Measurements from ENCODE around the gene DRG2.

The DRG2 gene

DNA sequence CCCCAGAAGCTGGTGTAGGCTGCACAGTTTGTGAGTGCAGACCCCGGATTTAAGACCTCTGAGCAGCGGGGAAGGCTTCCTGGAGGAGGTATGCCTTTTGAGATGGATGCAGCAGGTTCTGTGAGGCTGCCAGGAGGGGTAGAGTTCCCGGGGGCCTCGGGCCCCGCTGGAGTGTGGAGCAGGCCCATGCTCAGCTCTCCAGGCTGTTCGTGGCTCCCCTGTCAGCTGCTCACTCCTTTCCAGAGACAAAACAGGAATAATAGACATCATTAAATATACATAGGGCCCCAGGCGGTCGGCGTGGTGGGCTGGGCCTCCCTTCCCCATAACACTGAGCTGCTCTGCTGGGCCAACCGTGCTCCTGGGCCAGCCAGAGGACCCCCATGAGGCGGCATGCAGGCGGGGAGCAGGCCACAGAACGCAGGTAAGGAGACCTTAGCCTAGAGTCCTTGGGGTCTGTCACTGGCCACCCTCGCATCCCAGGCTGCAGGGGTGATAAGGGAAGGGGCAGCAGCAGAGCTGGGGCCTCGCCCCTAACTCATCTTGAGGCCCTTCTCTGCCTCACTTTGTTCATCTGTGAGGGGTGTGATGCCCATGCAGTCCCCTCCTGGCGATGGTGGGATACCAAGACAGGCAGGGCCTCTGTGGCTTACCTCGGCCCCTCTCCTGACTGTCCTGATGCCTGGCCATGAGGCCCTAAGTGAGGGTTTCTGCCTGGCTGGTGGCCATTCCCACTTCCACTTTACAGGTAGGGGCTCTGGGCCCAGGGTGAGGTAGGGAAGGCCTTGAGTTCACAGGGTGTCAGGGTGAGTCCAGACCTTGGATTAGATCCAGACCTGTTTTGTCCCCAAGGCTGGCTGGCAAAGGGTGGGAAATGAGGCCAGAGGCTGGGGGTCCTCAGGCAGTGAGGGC is 20.9 kb downstream of the DRG2 start, which contains the start of gene MYO15A:
Gene MYO15A, plus strand, starts transcription at position 356 of the 912 bp plus-strand sequence. CDS start 10,045 bp downstream, outside the sequence.
- ChIA-PET CTCF (no interaction called here), POLR2A (interaction anchor here (0.7 kb wide), 1 partner anchor 273 kb away, joined by 3 read pairs; no protein-coding TSS in a partner anchor)
- no peak for DNase-seq (ENCODE audit: extremely low spot score)
- TF ChIP-seq SUZ12 (IDR thresholded peaks at IDR 0.05) (no peak), FOXA1 (IDR thresholded peaks at IDR 0.05) (no peak), HDGF (IDR thresholded peaks at IDR 0.05; ENCODE audit: borderline replicate concordance) (no peak), LEF1 (IDR thresholded peaks at IDR 0.05; ENCODE audit: borderline replicate concordance) (no peak), ELF4 (IDR thresholded peaks at IDR 0.05) (no peak), BHLHE40 (IDR thresholded peaks at IDR 0.05; ENCODE audit: borderline replicate concordance) (no peak), CTBP1 (IDR thresholded peaks at IDR 0.05; ENCODE audit: borderline replicate concordance) (no peak), ZNF384 (IDR thresholded peaks at IDR 0.05) (no peak), FOXK2 (IDR thresholded peaks at IDR 0.05) (no peak), NFRKB (IDR thresholded peaks at IDR 0.05) (no peak), FOXM1 (IDR thresholded peaks at IDR 0.05; ENCODE audit: borderline replicate concordance) (no peak), TARDBP (IDR thresholded peaks at IDR 0.05) (no peak)
- TF ChIP-seq, protein P1, sequence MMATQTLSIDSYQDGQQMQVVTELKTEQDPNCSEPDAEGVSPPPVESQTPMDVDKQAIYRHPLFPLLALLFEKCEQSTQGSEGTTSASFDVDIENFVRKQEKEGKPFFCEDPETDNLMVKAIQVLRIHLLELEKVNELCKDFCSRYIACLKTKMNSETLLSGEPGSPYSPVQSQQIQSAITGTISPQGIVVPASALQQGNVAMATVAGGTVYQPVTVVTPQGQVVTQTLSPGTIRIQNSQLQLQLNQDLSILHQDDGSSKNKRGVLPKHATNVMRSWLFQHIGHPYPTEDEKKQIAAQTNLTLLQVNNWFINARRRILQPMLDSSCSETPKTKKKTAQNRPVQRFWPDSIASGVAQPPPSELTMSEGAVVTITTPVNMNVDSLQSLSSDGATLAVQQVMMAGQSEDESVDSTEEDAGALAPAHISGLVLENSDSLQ (IDR thresholded peaks at IDR 0.05): no peak

- POLR2A ChIA-PET: interaction anchor here (1.0 kb wide), 1 partner anchor 73 kb away, joined by 5 read pairs; the partner anchor contains the start of gene ALKBH5
- no peak for DNase-seq (ENCODE audit: extremely low spot score)
- CTCF ChIA-PET: no interaction called here
These were observed 22.3 kb downstream of the DRG2 start for GRCh38 chr17:18109935-18110485.

GRCh38 chr17:18110636-18111145 is 22.9 kb downstream of the DRG2 start:
- TF ChIP-seq ARNT (IDR thresholded peaks at IDR 0.05): no peak
- TF ChIP-seq BHLHE40 (IDR thresholded peaks at IDR 0.05; ENCODE audit: borderline replicate concordance): no peak
- ChIA-PET POLR2A (no interaction called here), CTCF (no interaction called here)
- no peak for DNase-seq (ENCODE audit: extremely low spot score)

More at GRCh38 chr17:18109935-18110485, 22.3 kb downstream of the DRG2 start:
- TF ChIP-seq ELF4 (IDR thresholded peaks at IDR 0.05): no peak
- no peak for TF ChIP-seq NFRKB (IDR thresholded peaks at IDR 0.05)
- TF ChIP-seq, protein P1 (IDR thresholded peaks at IDR 0.05): no peak
- TF ChIP-seq SUZ12 (IDR thresholded peaks at IDR 0.05): no peak
- TF ChIP-seq L3MBTL2 (conservative IDR thresholded peaks at IDR 0.05): no peak
- no peak for TF ChIP-seq FOXM1 (IDR thresholded peaks at IDR 0.05; ENCODE audit: borderline replicate concordance)
- TF ChIP-seq ZNF384 (IDR thresholded peaks at IDR 0.05): no peak
- TF ChIP-seq HDGF (IDR thresholded peaks at IDR 0.05; ENCODE audit: borderline replicate concordance): no peak
- TF ChIP-seq ARNT (IDR thresholded peaks at IDR 0.05): no peak

- ChIA-PET CTCF (no interaction called here), POLR2A (no interaction called here)
- TF ChIP-seq CTBP1 (IDR thresholded peaks at IDR 0.05; ENCODE audit: borderline replicate concordance): no peak
- TF ChIP-seq, protein P1 (IDR thresholded peaks at IDR 0.05): no peak
- no peak for TF ChIP-seq ARNT (IDR thresholded peaks at IDR 0.05)
- no peak for TF ChIP-seq ELF4 (IDR thresholded peaks at IDR 0.05)
- no peak for TF ChIP-seq SP1 (IDR thresholded peaks at IDR 0.05)
- TF ChIP-seq LEF1 (IDR thresholded peaks at IDR 0.05; ENCODE audit: borderline replicate concordance): no peak
- TF ChIP-seq FOXA1 (IDR thresholded peaks at IDR 0.05): no peak
- no peak for TF ChIP-seq L3MBTL2 (conservative IDR thresholded peaks at IDR 0.05)
- TF ChIP-seq BHLHE40 (IDR thresholded peaks at IDR 0.05; ENCODE audit: borderline replicate concordance): no peak
- TF ChIP-seq HDGF (IDR thresholded peaks at IDR 0.05; ENCODE audit: borderline replicate concordance): no peak
- TF ChIP-seq FOXM1 (IDR thresholded peaks at IDR 0.05; ENCODE audit: borderline replicate concordance): no peak
- no peak for TF ChIP-seq TARDBP (IDR thresholded peaks at IDR 0.05)
- no peak for TF ChIP-seq SUZ12 (IDR thresholded peaks at IDR 0.05)
- TF ChIP-seq NFRKB (IDR thresholded peaks at IDR 0.05): no peak
- no peak for TF ChIP-seq ZNF384 (IDR thresholded peaks at IDR 0.05)
- TF ChIP-seq FOXK2 (IDR thresholded peaks at IDR 0.05): no peak
- DNase-seq (ENCODE audit: extremely low spot score): no peak
These were observed 23.7 kb downstream of the DRG2 start for GRCh38 chr17:18111330-18111971.

DNA sequence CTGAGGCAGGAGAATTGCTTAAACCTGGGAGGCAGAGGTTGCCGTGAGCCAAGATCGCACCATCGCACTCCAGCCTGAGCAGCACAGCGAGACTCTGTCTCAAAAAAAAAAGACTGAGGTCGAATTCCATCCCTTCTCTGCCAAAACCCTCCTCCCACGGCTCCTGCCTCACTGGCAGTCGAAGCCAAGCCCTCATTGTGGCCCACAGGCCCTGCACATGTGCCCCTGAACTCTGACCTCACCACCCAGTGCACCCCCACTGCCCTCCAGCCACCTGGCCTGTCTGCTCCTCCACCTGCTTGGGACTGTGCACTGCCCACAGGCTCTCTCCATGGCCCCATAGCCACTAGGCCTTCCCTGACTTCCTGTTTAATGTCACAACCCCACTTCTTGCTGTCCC is 27.8 kb downstream of the DRG2 start:
- CTCF ChIA-PET: no interaction called here
- POLR2A ChIA-PET: no interaction called here
- DNase-seq (ENCODE audit: extremely low spot score): no peak
- TF ChIP-seq SP1 (IDR thresholded peaks at IDR 0.05) (no peak), ARNT (IDR thresholded peaks at IDR 0.05) (no peak), NFRKB (IDR thresholded peaks at IDR 0.05) (no peak), CTBP1 (IDR thresholded peaks at IDR 0.05; ENCODE audit: borderline replicate concordance) (no peak), ELF4 (IDR thresholded peaks at IDR 0.05) (no peak), FOXK2 (IDR thresholded peaks at IDR 0.05) (no peak), L3MBTL2 (conservative IDR thresholded peaks at IDR 0.05) (no peak), LEF1 (IDR thresholded peaks at IDR 0.05; ENCODE audit: borderline replicate concordance) (no peak), SUZ12 (IDR thresholded peaks at IDR 0.05) (no peak), FOXM1 (IDR thresholded peaks at IDR 0.05; ENCODE audit: borderline replicate concordance) (no peak), BHLHE40 (IDR thresholded peaks at IDR 0.05; ENCODE audit: borderline replicate concordance) (no peak), FOXA1 (IDR thresholded peaks at IDR 0.05) (no peak), HDGF (IDR thresholded peaks at IDR 0.05; ENCODE audit: borderline replicate concordance) (no peak), ZNF384 (IDR thresholded peaks at IDR 0.05) (no peak), TARDBP (IDR thresholded peaks at IDR 0.05) (no peak)
- TF ChIP-seq, protein P1 (IDR thresholded peaks at IDR 0.05): no peak

All from HEK293T (cell line).